OCI-LY7 (cell line): ENCODE results near the gene RAB15. TPM values are rescaled to one million over a fixed set of nuclear protein-coding genes. Genes with fewer than 3 reads are reported as not detected.

ENCODE experiments used
- BruUV-seq: library from RNA; stranded (reverse); fragments of 400-500 nt; replicated peaks from 2 replicates; lab custom pipeline; 2021; lab: Mats Ljungman, UMichigan
- CTCF ChIA-PET: fragments of 300-600 bp; sonication (Branson Sonifier 250); formaldehyde crosslinking; loops from one replicate; lab custom pipeline; 2022; ENCODE audit warnings: antibody characterized with exemption; ENCODE audit not compliant: unreplicated experiment; lab: Charles Lee
- POLR2A ChIA-PET: fragments of 300-600 bp; sonication (Branson Sonifier 250); formaldehyde crosslinking; loops from one replicate; lab custom pipeline; 2022; ENCODE audit warnings: antibody characterized with exemption; lab: Charles Lee
- DNase-seq: peaks from one replicate; pipeline ENCODE4 v3.0.0-alpha.2; 2015; ENCODE audit warnings: low spot score
- H2AFZ ChIP-seq: fragments of 200-600 bp; sonication (generic), shearing (Covaris generic); 2 replicates; pipeline ENCODE4 v1.6.1; 2014; ENCODE audit warnings: mild to moderate bottlenecking, antibody characterized with exemption, low read length, moderate library complexity
- H3K27ac ChIP-seq: fragments of 200-600 bp; sonication (generic); 2 replicates; pipeline ENCODE4 v1.5.1; 2014; ENCODE audit warnings: mixed run types, low read depth, mild to moderate bottlenecking, moderate library complexity, low read length, inconsistent platforms; ENCODE audit not compliant: poor library complexity, severe bottlenecking
- H3K36me3 ChIP-seq: fragments of 200-600 bp; sonication (generic); 2 replicates; pipeline ENCODE4 v1.6.1; 2014; ENCODE audit warnings: mild to moderate bottlenecking, antibody characterized with exemption, low read length, moderate library complexity, mixed read lengths; ENCODE audit not compliant: insufficient read depth
- H3K4me1 ChIP-seq: fragments of 200-600 bp; sonication (generic); 2 replicates; pipeline ENCODE4 v1.5.1; 2014; ENCODE audit warnings: mild to moderate bottlenecking, low read length; ENCODE audit not compliant: insufficient read depth, poor library complexity, severe bottlenecking
- H3K4me2 ChIP-seq: fragments of 200-600 bp; sonication (generic); 2 replicates; pipeline ENCODE4 v1.6.1; 2014; ENCODE audit warnings: mild to moderate bottlenecking, low read length
- H3K4me3 ChIP-seq: fragments of 200-600 bp; sonication (generic); 2 replicates; pipeline ENCODE4 v1.5.1; 2014; ENCODE audit warnings: mild to moderate bottlenecking, low read depth, low read length; ENCODE audit not compliant: poor library complexity, severe bottlenecking
- H3K79me2 ChIP-seq: fragments of 200-600 bp; sonication (generic); 2 replicates; pipeline ENCODE4 v1.6.1; 2016; ENCODE audit warnings: low read depth, mild to moderate bottlenecking, low read length, moderate library complexity, mixed read lengths; ENCODE audit not compliant: insufficient read depth
- H3K9me2 ChIP-seq: fragments of 200-600 bp; sonication (generic); 2 replicates; pipeline ENCODE4 v1.6.1; 2016; ENCODE audit warnings: mild to moderate bottlenecking, low read length, mixed read lengths; ENCODE audit not compliant: insufficient read depth
- H3K9me3 ChIP-seq: fragments of 200-600 bp; sonication (generic); 2 replicates; pipeline ENCODE4 v1.6.1; 2014; ENCODE audit warnings: mild to moderate bottlenecking, mixed run types, low read length, mixed read lengths
- H4K20me1 ChIP-seq: fragments of 200-600 bp; sonication (generic); 2 replicates; pipeline ENCODE4 v1.6.1; 2014; ENCODE audit warnings: mild to moderate bottlenecking, antibody characterized with exemption, low read length, moderate library complexity, mixed read lengths; ENCODE audit not compliant: insufficient read depth
- CTCF ChIP-seq: fragments of 200-600 bp; sonication (generic); conservative IDR thresholded peaks from 2 replicates; pipeline ENCODE4 v1.5.1; 2014; ENCODE audit warnings: mild to moderate bottlenecking, antibody characterized with exemption, low read length, moderate library complexity, mixed read lengths
- EZH2phosphoT487 ChIP-seq: fragments of 200-600 bp; sonication (generic); IDR thresholded peaks from 2 replicates; pipeline ENCODE4 v1.6.1; 2018; ENCODE audit warnings: low read depth, borderline replicate concordance, mild to moderate bottlenecking, mixed run types, antibody characterized with exemption, low read length, moderate library complexity, mixed read lengths
- intact Hi-C: fragments of 100-400 bp; cut with micrococcal nuclease; formaldehyde crosslinking; loops from one replicate; pipeline ENCODE4 v1.10.0; 2022; ENCODE audit not compliant: unreplicated experiment
- total RNA-seq, 2 experiments: library from RNA; depleted of rRNA in 1 of 2; stranded (reverse); fragments of >200 nt in 1 of 2; shearing (Covaris generic) in 1 of 2; gene quantifications; 2 replicates each; pipeline ENCODE4 v1.2.3, GENCODE V29; 2014 to 2022

The RAB15 gene
- total RNA-seq, 2 experiments from 2014 or later: 0.38 TPM; not detected in 1

DNA sequence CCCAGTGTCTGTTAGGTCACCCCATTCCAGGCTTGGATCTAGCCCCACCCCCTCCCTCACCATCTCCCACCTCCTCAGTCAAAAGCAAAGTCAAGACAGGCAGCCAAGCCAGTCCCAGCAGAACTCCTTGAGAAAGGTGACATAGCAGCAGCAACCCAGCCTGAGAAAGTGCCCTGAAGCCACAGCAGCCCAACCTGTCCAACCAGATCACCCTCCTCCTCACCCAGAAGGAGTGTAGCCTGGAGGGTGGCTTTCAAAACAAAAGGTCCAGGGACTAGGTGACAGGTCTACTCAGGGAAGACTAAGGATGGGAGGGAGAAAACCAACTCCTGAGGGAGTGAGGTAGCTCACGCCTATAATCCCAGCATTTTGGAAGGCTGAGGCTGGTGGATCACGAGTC lies 5.2 kb downstream of the RAB15 start:
- CTCF ChIA-PET: no interaction called here
- no TSS peak for BruUV-seq
- Histone ChIP-seq H3K27ac (no peak overlapping the region), H3K4me1 (peaks cover 11% of the 10 kb centered on the region), H3K9me3 (no peaks in the 10 kb centered on the region), H2AFZ (no peak overlapping the region), H3K4me3 (no peak overlapping the region), H3K9me2 (no peaks in the 10 kb centered on the region), H3K36me3 (no peaks in the 10 kb centered on the region), H3K79me2 (no peaks in the 10 kb centered on the region), H3K4me2 (no peak overlapping the region), H4K20me1 (no peaks in the 10 kb centered on the region)
- no peak for TF ChIP-seq EZH2phosphoT487
- TF ChIP-seq CTCF: no peak
- POLR2A ChIA-PET: interaction anchor here (0.6 kb wide), 1 partner anchor 843 kb away, joined by 3 read pairs; no protein-coding TSS in a partner anchor
- intact Hi-C loops: no loop called here
- no peak for DNase-seq

DNA sequence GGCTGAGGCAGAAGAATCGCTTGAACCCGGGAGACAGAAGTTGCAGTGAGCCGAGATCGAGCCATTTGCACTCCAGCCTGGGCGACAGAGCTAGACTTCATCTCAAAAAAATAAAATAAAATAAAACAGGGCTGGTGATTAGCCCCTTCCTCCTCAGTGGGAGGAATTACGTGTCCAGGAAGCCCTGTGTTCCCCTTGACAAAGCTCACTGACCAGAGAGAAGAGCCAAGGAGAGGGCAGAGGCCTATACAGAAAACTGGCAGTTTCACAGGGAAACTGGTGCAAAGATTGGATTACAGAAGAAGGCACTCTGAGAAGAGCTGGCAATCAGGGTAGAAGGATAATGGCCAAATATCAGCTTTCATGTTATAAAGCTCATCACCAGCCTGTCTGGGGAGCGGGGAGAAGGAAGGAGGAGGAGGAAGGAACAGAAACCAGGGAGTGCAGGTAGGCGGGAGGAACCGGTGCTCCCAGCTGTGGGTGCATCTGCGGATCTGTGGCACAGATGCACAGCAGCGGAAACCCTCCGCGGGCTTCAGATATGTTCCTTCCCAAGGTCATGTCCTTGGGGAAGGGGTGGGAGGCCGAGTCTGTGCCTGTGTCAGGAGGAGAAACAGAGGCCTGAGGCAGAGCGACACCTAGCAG lies 6.7 kb downstream of the RAB15 start:
- Histone ChIP-seq H3K4me3 (no peak overlapping the region), H3K4me1 (peaks cover 11% of the 10 kb centered on the region), H3K79me2 (no peaks in the 10 kb centered on the region), H3K36me3 (no peaks in the 10 kb centered on the region), H2AFZ (no peak overlapping the region), H3K27ac (no peak overlapping the region), H3K9me3 (no peaks in the 10 kb centered on the region), H4K20me1 (no peaks in the 10 kb centered on the region), H3K9me2 (no peaks in the 10 kb centered on the region), H3K4me2 (no peak overlapping the region)
- no peak for DNase-seq
- no TSS peak for BruUV-seq
- CTCF ChIA-PET: no interaction called here
- no peak for TF ChIP-seq CTCF
- TF ChIP-seq EZH2phosphoT487: no peak
- intact Hi-C loops: no loop called here
- POLR2A ChIA-PET: interaction anchor here (0.6 to 0.7 kb wide), 2 partner anchors 10 to 522 kb away, joined by 3 to 4 read pairs; no protein-coding TSS in a partner anchor

DNA sequence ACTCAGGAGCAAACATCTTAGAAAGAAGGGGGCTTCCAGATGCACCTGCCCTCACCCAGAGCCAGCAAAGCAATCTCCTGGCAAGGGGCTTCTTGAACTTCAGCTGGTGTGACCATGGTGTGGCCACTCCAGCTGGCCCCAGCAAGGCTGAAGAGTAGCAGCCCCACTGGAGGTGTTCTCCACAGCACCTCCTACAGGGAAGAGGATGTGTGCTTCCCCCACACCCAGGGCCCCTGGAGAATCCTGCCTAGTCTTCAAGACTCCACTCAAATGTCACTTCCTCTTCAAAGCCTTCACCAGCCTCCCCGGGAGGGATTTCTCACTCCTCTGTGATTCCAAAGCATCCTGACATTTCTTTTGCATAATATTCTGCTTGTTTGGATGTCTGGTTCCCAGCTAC lies 8.5 kb downstream of the RAB15 start:
- H3K36me3 ChIP-seq: no peaks in the 10 kb centered on the region
- no peak overlapping the region for H3K4me2 ChIP-seq
- CTCF ChIA-PET: no interaction called here
- no peak overlapping the region for H3K27ac ChIP-seq
- no peak overlapping the region for H2AFZ ChIP-seq
- intact Hi-C loops: no loop called here
- no peaks in the 10 kb centered on the region for H3K79me2 ChIP-seq
- no peak overlapping the region for H3K4me3 ChIP-seq
- TF ChIP-seq CTCF: 0 out of 2 replicates have a peak, but pooled peaks have one; percentile 31
- no peak for TF ChIP-seq EZH2phosphoT487
- no peak for DNase-seq
- peaks cover 4% of the 10 kb centered on the region for H3K4me1 ChIP-seq
- no peaks in the 10 kb centered on the region for H3K9me2 ChIP-seq
- BruUV-seq: no TSS peak
- POLR2A ChIA-PET: no interaction called here
- no peaks in the 10 kb centered on the region for H4K20me1 ChIP-seq
- no peaks in the 10 kb centered on the region for H3K9me3 ChIP-seq
